ENCODE results near the gene XIRP1. TPM values are rescaled to one million over a fixed set of nuclear protein-coding genes. Genes with fewer than 3 reads are reported as not detected.

XIRP1 gene
- total RNA-seq, 1 donor from 2014 or later: not detected

GRCh38 chr3:39154280-39155021, 37.9 kb downstream of the XIRP1 start:
- DNase-seq: no peak
- H3K4me1 ChIP-seq: peaks cover 25% of the 10 kb centered on the region

GRCh38 chr3:39153977-39154279, 38.5 kb downstream of the XIRP1 start:
- intact Hi-C loops (cut with DNase I): no loop called here
- no peaks in the 10 kb centered on the region for H3K9me3 ChIP-seq
- H3K27ac ChIP-seq: peak overlapping the region; percentile 99
- H3K27me3 ChIP-seq: no peaks in the 10 kb centered on the region
- DNase-seq: no peak
- TF ChIP-seq CTCF (IDR thresholded peaks at IDR 0.05): peak; percentile 14
- H3K4me1 ChIP-seq: peaks cover 30% of the 10 kb centered on the region
- no peak for ATAC-seq
- peak overlapping the region; percentile 89 for H3K4me3 ChIP-seq
- H3K36me3 ChIP-seq: no peaks in the 10 kb centered on the region

More at GRCh38 chr3:39154280-39155021, 37.9 kb downstream of the XIRP1 start:
- H3K4me3 ChIP-seq: peak overlapping the region; percentile 89
- TF ChIP-seq CTCF (IDR thresholded peaks at IDR 0.05): no peak
- no peak for ATAC-seq
- no peaks in the 10 kb centered on the region for H3K27me3 ChIP-seq
- intact Hi-C loops (cut with DNase I): no loop called here
- H3K27ac ChIP-seq: peak overlapping the region; percentile 99
- H3K9me3 ChIP-seq: no peaks in the 10 kb centered on the region
- H3K36me3 ChIP-seq: no peaks in the 10 kb centered on the region

GRCh38 chr3:39150803-39151631, 41.4 kb downstream of the XIRP1 start:
- peak; percentile 85 for DNase-seq
- peak; percentile 7 for ATAC-seq
- no peaks in the 10 kb centered on the region for H3K27me3 ChIP-seq
- H3K36me3 ChIP-seq: peaks cover 5% of the 10 kb centered on the region
- H3K4me3 ChIP-seq: peak overlapping the region; percentile 89
- no peaks in the 10 kb centered on the region for H3K9me3 ChIP-seq
- H3K27ac ChIP-seq: peak overlapping the region; percentile 99
- intact Hi-C loops (cut with DNase I): no loop called here
- H3K4me1 ChIP-seq: peaks cover 58% of the 10 kb centered on the region
- TF ChIP-seq CTCF (IDR thresholded peaks at IDR 0.05): no peak

GRCh38 chr3:39150148-39150802, 42.1 kb downstream of the XIRP1 start:
- Histone ChIP-seq H3K36me3 (peaks cover 12% of the 10 kb centered on the region), H3K4me1 (peaks cover 65% of the 10 kb centered on the region), H3K4me3 (peak overlapping the region; percentile 89), H3K27me3 (no peaks in the 10 kb centered on the region), H3K27ac (peak overlapping the region; percentile 99), H3K9me3 (no peaks in the 10 kb centered on the region)
- no peak for TF ChIP-seq CTCF (IDR thresholded peaks at IDR 0.05)
- DNase-seq: no peak
- ATAC-seq: no peak
- intact Hi-C loops (cut with DNase I): no loop called here

GRCh38 chr3:39149498-39150147, 42.8 kb downstream of the XIRP1 start:
- Histone ChIP-seq H3K4me1 (peaks cover 65% of the 10 kb centered on the region), H3K27ac (peak overlapping the region; percentile 99), H3K4me3 (peak overlapping the region; percentile 89), H3K36me3 (peaks cover 19% of the 10 kb centered on the region), H3K9me3 (no peaks in the 10 kb centered on the region), H3K27me3 (no peaks in the 10 kb centered on the region)
- no peak for DNase-seq
- TF ChIP-seq CTCF (IDR thresholded peaks at IDR 0.05): no peak
- intact Hi-C loops (cut with DNase I): no loop called here
- no peak for ATAC-seq

Data from upper lobe of right lung (tissue), 1 donor.